ENCODE data around the gene ZNF827. TPM values are rescaled to one million over a fixed set of nuclear protein-coding genes. Genes with fewer than 3 reads are reported as not detected.

The ZNF827 gene
- total RNA-seq, 1 experiment from 2014 or later, result 26.2 TPM

DNA sequence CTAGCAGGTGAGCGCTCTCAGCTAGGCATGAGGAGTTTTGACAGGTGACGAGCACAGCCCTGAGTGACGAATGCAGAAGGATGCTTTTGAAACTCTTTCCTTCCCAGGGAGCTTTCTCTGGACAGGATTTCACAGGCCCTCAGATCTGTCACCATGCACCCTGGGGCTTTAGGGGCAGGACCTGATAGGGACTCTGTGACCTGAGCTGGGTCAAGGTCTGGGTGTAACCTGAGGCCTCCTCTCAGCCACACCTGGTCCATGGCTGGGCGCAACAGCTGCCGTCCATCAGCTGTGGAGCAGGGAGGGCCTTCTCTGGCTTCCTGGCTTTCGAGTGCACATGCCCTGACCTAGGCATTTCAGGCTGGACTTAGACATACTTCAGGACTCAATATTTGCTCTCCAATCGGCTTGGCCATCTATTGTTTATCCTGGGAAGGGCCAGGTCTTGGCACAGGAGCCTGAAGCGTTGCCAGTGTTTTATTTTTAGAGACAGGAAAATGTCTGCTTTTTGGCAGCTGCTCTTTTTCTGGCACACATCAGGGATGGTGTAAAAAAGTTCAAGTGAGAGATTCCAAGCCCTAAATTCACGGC lies 202.3 kb downstream of the ZNF827 start:
- H3K36me3 Mint-ChIP-seq (ENCODE audit: insufficient read depth, unreplicated experiment), result peaks cover 23% of the 10 kb centered on the region
- no TSS peak for BruUV-seq (replicated peaks)
- CTCF ChIA-PET, result no interaction called here
- no peak overlapping the region for H3K4me3 Mint-ChIP-seq (ENCODE audit: low read depth, unreplicated experiment)
- H3K9me3 Mint-ChIP-seq (ENCODE audit: low read depth, unreplicated experiment), result no peaks in the 10 kb centered on the region
- peak overlapping the region; percentile 94 for H3K27ac Mint-ChIP-seq (ENCODE audit: unreplicated experiment)
- H3K27me3 Mint-ChIP-seq (ENCODE audit: unreplicated experiment), result no peaks in the 10 kb centered on the region
- DNase-seq, result no peak
- TF ChIP-seq, protein P1, sequence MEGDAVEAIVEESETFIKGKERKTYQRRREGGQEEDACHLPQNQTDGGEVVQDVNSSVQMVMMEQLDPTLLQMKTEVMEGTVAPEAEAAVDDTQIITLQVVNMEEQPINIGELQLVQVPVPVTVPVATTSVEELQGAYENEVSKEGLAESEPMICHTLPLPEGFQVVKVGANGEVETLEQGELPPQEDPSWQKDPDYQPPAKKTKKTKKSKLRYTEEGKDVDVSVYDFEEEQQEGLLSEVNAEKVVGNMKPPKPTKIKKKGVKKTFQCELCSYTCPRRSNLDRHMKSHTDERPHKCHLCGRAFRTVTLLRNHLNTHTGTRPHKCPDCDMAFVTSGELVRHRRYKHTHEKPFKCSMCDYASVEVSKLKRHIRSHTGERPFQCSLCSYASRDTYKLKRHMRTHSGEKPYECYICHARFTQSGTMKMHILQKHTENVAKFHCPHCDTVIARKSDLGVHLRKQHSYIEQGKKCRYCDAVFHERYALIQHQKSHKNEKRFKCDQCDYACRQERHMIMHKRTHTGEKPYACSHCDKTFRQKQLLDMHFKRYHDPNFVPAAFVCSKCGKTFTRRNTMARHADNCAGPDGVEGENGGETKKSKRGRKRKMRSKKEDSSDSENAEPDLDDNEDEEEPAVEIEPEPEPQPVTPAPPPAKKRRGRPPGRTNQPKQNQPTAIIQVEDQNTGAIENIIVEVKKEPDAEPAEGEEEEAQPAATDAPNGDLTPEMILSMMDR (IDR thresholded peaks at IDR 0.05; ENCODE audit: unreplicated experiment), result no peak
- intact Hi-C loops (cut with micrococcal nuclease; ENCODE audit: unreplicated experiment), result loop anchor here (10.0 kb wide), 2 partner anchors 198 to 252 kb away; partner anchors contain the start of genes SMAD1 and ZNF827
- peaks cover 20% of the 10 kb centered on the region for H3K4me1 Mint-ChIP-seq (ENCODE audit: low read depth, unreplicated experiment)

DNA sequence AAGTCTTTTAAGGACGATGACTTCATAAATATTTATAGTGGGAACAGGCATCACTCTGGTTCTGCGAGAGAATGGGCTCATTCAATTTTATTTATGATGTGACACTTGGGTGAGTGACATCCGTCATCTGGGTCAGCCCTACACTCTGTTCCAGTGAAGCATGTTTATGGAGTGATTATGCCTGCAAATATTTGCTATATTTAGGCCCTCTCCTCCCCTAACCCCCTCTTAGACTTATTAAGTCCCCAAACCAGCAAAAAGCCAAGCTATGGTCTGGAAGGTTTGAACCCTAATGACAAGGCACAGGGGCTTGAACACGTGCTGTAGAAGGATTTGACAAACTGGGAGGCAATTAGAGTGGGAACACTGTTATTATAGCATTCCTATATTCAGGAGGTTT lies 202.8 kb downstream of the ZNF827 start:
- H3K9me3 Mint-ChIP-seq (ENCODE audit: low read depth, unreplicated experiment), result no peaks in the 10 kb centered on the region
- intact Hi-C loops (cut with micrococcal nuclease; ENCODE audit: unreplicated experiment), result loop anchor here (2.0 to 10.0 kb wide), 3 partner anchors 117 to 251 kb away; partner anchors contain the start of genes MMAA, SMAD1 and ZNF827
- H3K27me3 Mint-ChIP-seq (ENCODE audit: unreplicated experiment), result no peaks in the 10 kb centered on the region
- H3K4me1 Mint-ChIP-seq (ENCODE audit: low read depth, unreplicated experiment), result peaks cover 25% of the 10 kb centered on the region
- peaks cover 23% of the 10 kb centered on the region for H3K36me3 Mint-ChIP-seq (ENCODE audit: insufficient read depth, unreplicated experiment)
- DNase-seq, result no peak
- peak overlapping the region; percentile 59 for H3K4me3 Mint-ChIP-seq (ENCODE audit: low read depth, unreplicated experiment)
- CTCF ChIA-PET, result no interaction called here
- H3K27ac Mint-ChIP-seq (ENCODE audit: unreplicated experiment), result peak overlapping the region; percentile 94
- TSS peak; percentile 81 for BruUV-seq (replicated peaks)
- TF ChIP-seq, protein P1 (IDR thresholded peaks at IDR 0.05; ENCODE audit: unreplicated experiment), result no peak

DNA sequence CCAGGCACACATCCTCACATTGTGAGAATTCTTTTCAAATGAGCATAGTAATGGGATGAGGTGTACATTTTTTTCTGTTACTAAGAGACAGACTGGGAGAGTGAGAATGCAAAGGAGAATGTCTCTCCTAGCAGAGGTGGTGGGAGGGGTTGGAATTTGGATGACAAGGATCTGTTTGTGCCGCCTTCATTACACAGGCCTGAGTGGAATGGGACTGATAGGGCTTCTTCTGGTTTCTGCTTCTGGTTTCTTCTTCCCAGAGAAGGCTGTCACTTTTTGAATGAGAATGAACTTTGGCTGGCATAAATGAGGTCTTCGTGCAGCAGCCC lies 203.3 kb downstream of the ZNF827 start:
- CTCF ChIA-PET, result no interaction called here
- H3K36me3 Mint-ChIP-seq (ENCODE audit: insufficient read depth, unreplicated experiment), result peaks cover 23% of the 10 kb centered on the region
- peak overlapping the region; percentile 59 for H3K4me3 Mint-ChIP-seq (ENCODE audit: low read depth, unreplicated experiment)
- no peaks in the 10 kb centered on the region for H3K9me3 Mint-ChIP-seq (ENCODE audit: low read depth, unreplicated experiment)
- no peaks in the 10 kb centered on the region for H3K27me3 Mint-ChIP-seq (ENCODE audit: unreplicated experiment)
- H3K27ac Mint-ChIP-seq (ENCODE audit: unreplicated experiment), result peak overlapping the region; percentile 94
- DNase-seq, result peak; percentile 54
- BruUV-seq (replicated peaks), result no TSS peak
- TF ChIP-seq, protein P1 (IDR thresholded peaks at IDR 0.05; ENCODE audit: unreplicated experiment), result no peak
- intact Hi-C loops (cut with micrococcal nuclease; ENCODE audit: unreplicated experiment), result loop anchor here (2.0 to 10.0 kb wide), 3 partner anchors 117 to 251 kb away; partner anchors contain the start of genes MMAA, SMAD1 and ZNF827
- peaks cover 29% of the 10 kb centered on the region for H3K4me1 Mint-ChIP-seq (ENCODE audit: low read depth, unreplicated experiment)

DNA sequence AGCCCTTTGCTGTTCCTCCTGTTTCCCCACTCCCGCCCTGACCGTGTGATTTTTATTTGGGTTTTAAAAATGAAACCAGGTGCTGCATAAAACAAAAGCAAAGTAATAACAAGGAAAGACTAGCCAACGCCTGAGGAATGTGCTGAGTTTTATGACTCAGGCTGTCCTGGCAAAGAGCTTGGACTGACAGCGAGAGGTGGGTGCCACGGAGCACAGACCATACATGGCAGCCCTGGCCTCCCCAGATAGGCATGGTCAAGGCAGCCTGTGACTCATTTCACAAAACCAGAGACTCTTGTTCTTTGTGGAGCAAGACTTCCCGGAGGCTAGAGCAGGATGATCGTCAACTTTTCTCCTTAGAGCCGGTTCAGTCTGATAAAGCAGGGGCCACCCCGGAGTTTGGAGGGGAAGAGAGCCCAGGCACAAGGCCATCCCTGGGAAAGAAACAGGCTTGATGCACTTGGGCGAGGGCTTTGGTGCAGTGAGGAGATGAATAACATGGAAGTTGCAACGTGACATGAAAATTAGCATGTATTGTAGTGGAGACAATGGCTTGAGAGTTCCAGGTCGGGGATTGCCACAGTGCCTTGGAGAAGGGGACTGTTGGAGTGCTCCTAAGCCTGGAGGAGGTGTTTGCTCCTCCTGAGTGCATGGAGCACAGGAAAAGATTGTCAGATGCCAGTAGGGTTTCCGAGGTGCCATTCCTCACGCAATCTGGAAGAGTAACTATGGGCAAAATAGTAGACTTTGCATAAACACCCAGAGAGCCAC lies 203.9 kb downstream of the ZNF827 start:
- Mint-ChIP-seq H3K4me1 (ENCODE audit: low read depth, unreplicated experiment) (peaks cover 29% of the 10 kb centered on the region), H3K27me3 (ENCODE audit: unreplicated experiment) (no peaks in the 10 kb centered on the region), H3K4me3 (ENCODE audit: low read depth, unreplicated experiment) (peak overlapping the region; percentile 59), H3K9me3 (ENCODE audit: low read depth, unreplicated experiment) (no peaks in the 10 kb centered on the region), H3K27ac (ENCODE audit: unreplicated experiment) (peak overlapping the region; percentile 94), H3K36me3 (ENCODE audit: insufficient read depth, unreplicated experiment) (peaks cover 23% of the 10 kb centered on the region)
- peak; percentile 81 for DNase-seq
- BruUV-seq (replicated peaks), result no TSS peak
- intact Hi-C loops (cut with micrococcal nuclease; ENCODE audit: unreplicated experiment), result loop anchor here (2.0 to 10.0 kb wide), 5 partner anchors 52 to 250 kb away; partner anchors contain the start of genes C4orf51, MMAA, SMAD1 and ZNF827
- CTCF ChIA-PET, result interaction anchor here (0.6 to 1.6 kb wide), 2 partner anchors 8 to 88 kb away, joined by 3 to 7 read pairs; no protein-coding TSS in a partner anchor
- TF ChIP-seq, protein P1 (IDR thresholded peaks at IDR 0.05; ENCODE audit: unreplicated experiment), result no peak

Measured in Calu3 (cell line).